Measurements from ENCODE around the gene LCN1. TPM values are rescaled to one million over a fixed set of nuclear protein-coding genes. Genes with fewer than 3 reads are reported as not detected.

LCN1 gene
- total RNA-seq, 1 experiment from 2014 or later, result not detected

GRCh38 chr9:135474915-135475314 is 46.3 kb upstream of the LCN1 start:
- CTCF ChIA-PET, result no interaction called here
- Histone ChIP-seq H3K27ac (no peak overlapping the region), H3K9me3 (ENCODE audit: insufficient read depth, low read depth) (no peaks in the 10 kb centered on the region), H3K4me3 (no peak overlapping the region), H4K20me1 (ENCODE audit: insufficient read depth) (0 out of 2 replicates have a peak, but pooled peaks cover 4% of the 10 kb centered on the region), H3K79me2 (ENCODE audit: low read depth) (peaks cover 22% of the 10 kb centered on the region), H3K9me2 (ENCODE audit: insufficient read depth) (no peaks in the 10 kb centered on the region), H3F3A (ENCODE audit: insufficient read depth, low read depth) (peaks cover 21% of the 10 kb centered on the region; the same call in 1 of the 2 replicates), H3K4me1 (replicated peaks; ENCODE audit: insufficient read depth) (peaks cover 30% of the 10 kb centered on the region), H3K4me2 (no peak overlapping the region), H3K36me3 (ENCODE audit: low read depth) (no peaks in the 10 kb centered on the region), H3K27me3 (ENCODE audit: insufficient read depth, low read depth) (no peaks in the 10 kb centered on the region), H2AFZ (no peak overlapping the region)
- BruUV-seq (replicated peaks), result no TSS peak
- no peak for DNase-seq
- TF ChIP-seq EZH2 (IDR thresholded peaks at IDR 0.05; ENCODE audit: low read depth) (no peak), CTCF (conservative IDR thresholded peaks at IDR 0.05) (no peak)
- POLR2A ChIA-PET (ENCODE audit: unreplicated experiment), result no interaction called here
- intact Hi-C loops (cut with micrococcal nuclease; ENCODE audit: unreplicated experiment), result no loop called here

- Histone ChIP-seq H3K4me3 (no peak overlapping the region), H3K4me1 (replicated peaks; ENCODE audit: insufficient read depth) (peaks cover 31% of the 10 kb centered on the region), H2AFZ (no peak overlapping the region), H3K4me2 (no peak overlapping the region), H3F3A (ENCODE audit: insufficient read depth, low read depth) (peaks cover 21% of the 10 kb centered on the region; the same call in 1 of the 2 replicates), H3K79me2 (ENCODE audit: low read depth) (peaks cover 37% of the 10 kb centered on the region), H4K20me1 (ENCODE audit: insufficient read depth) (0 out of 2 replicates have a peak, but pooled peaks cover 5% of the 10 kb centered on the region), H3K27me3 (ENCODE audit: insufficient read depth, low read depth) (no peaks in the 10 kb centered on the region), H3K36me3 (ENCODE audit: low read depth) (no peaks in the 10 kb centered on the region), H3K27ac (no peak overlapping the region), H3K9me3 (ENCODE audit: insufficient read depth, low read depth) (no peaks in the 10 kb centered on the region), H3K9me2 (ENCODE audit: insufficient read depth) (no peaks in the 10 kb centered on the region)
- peak in 1 of 2 experiments; percentile 55 for DNase-seq
- BruUV-seq (replicated peaks), result no TSS peak
- TF ChIP-seq CTCF (conservative IDR thresholded peaks at IDR 0.05) (no peak), EZH2 (IDR thresholded peaks at IDR 0.05; ENCODE audit: low read depth) (no peak)
- POLR2A ChIA-PET (ENCODE audit: unreplicated experiment), result interaction anchor here (0.6 kb wide), 1 partner anchor 22 kb away, joined by 4 read pairs; no protein-coding TSS in a partner anchor
- CTCF ChIA-PET, result no interaction called here
- intact Hi-C loops (cut with micrococcal nuclease; ENCODE audit: unreplicated experiment), result no loop called here
These were observed 44.5 kb upstream of the LCN1 start for GRCh38 chr9:135476561-135477355.

GRCh38 chr9:135478191-135478590 is 43.0 kb upstream of the LCN1 start:
- ChIA-PET POLR2A (ENCODE audit: unreplicated experiment) (no interaction called here), CTCF (no interaction called here)
- Histone ChIP-seq H3K79me2 (ENCODE audit: low read depth) (peaks cover 49% of the 10 kb centered on the region), H3F3A (ENCODE audit: insufficient read depth, low read depth) (peaks cover 21% of the 10 kb centered on the region; the same call in 1 of the 2 replicates), H3K4me2 (peak overlapping the region; percentile 83), H3K27me3 (ENCODE audit: insufficient read depth, low read depth) (no peaks in the 10 kb centered on the region), H3K9me3 (ENCODE audit: insufficient read depth, low read depth) (no peaks in the 10 kb centered on the region), H3K4me3 (peak overlapping the region; percentile 62), H3K36me3 (ENCODE audit: low read depth) (no peaks in the 10 kb centered on the region), H2AFZ (no peak overlapping the region), H4K20me1 (ENCODE audit: insufficient read depth) (peaks cover 9% of the 10 kb centered on the region; the same call in 1 of the 2 replicates), H3K4me1 (replicated peaks; ENCODE audit: insufficient read depth) (peaks cover 31% of the 10 kb centered on the region), H3K27ac (peak overlapping the region; percentile 45; the same call in 1 of the 2 replicates), H3K9me2 (ENCODE audit: insufficient read depth) (no peaks in the 10 kb centered on the region)
- BruUV-seq (replicated peaks), result no TSS peak
- TF ChIP-seq CTCF (conservative IDR thresholded peaks at IDR 0.05), result no peak
- TF ChIP-seq EZH2 (IDR thresholded peaks at IDR 0.05; ENCODE audit: low read depth), result no peak
- DNase-seq, result no peak
- intact Hi-C loops (cut with micrococcal nuclease; ENCODE audit: unreplicated experiment), result no loop called here

Data from PC-9 (cell line).